ENCODE measurements around the gene TBC1D5.

DNA sequence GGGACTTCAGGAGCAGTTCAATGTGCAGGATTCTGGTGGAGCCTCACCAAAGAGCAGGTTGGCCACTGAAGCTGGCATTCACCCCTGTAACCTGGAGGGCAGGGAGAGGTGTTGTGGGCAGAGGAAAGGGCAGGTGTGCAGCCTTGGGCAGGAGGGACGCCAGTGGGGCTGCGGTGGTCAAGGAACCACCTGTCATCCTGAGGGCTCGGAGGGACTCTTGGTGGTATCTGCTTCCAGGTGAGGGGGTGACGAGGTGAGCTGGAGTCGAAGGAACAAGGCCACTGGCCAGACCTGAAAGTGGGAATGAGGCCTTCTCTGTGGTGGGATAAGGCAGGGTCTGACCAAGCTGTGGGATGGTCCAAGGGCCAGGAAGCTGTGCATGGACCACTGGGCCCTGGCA lies 588.2 kb downstream of the TBC1D5 start:
- TF ChIP-seq CTCF (IDR thresholded peaks at IDR 0.05) (no peak), POLR2A (IDR thresholded peaks at IDR 0.05) (no peak)
